B cell (primary cell): ENCODE data around the gene WARS2. TPM values are rescaled to one million over a fixed set of nuclear protein-coding genes. Genes with fewer than 3 reads are reported as not detected.

Experiments used
- ATAC-seq: fragments of 200-7000 bp; cut with Tn5 transposase; one replicate; pipeline ENCODE4 v1.10.0; 2021; ENCODE audit warnings: low read depth, mild to moderate bottlenecking, moderate number of reproducible peaks, moderate library complexity
- CTCF ChIA-PET: fragments of 350-600 bp; sonication (Branson Sonifier 250); formaldehyde crosslinking; loops from one replicate; lab custom pipeline; 2021; ENCODE audit warnings: antibody characterized with exemption, inconsistent platforms; lab: Charles Lee
- POLR2A ChIA-PET: fragments of 350-600 bp; sonication (Branson Sonifier 250); formaldehyde crosslinking; loops from one replicate; lab custom pipeline; 2021; ENCODE audit warnings: antibody characterized with exemption; lab: Charles Lee
- DNase-seq: peaks from one replicate; pipeline ENCODE4 v3.0.0; 2013
- H2AFZ ChIP-seq: 2 replicates; pipeline ENCODE4 v1.6.1; 2012; ENCODE audit warnings: mild to moderate bottlenecking, low read depth, low read length; ENCODE audit not compliant: insufficient read depth, poor library complexity, severe bottlenecking
- H3K27ac ChIP-seq, 2 donors: 1 replicate in 1 of 2; 2 replicates in 1 of 2; pipeline ENCODE4 v1.5.1; 2012 to 2013; ENCODE audit warnings: low read length in 2 of 2, mild to moderate bottlenecking in 2 of 2, moderate library complexity in 1 of 2
- H3K27me3 ChIP-seq, 4 experiments: fragments of 200-600 bp in 1 of 4; sonication (generic) in 1 of 4; replicated peaks in 1 of 4; 1 replicate in 2 of 4; 2 replicates in 2 of 4; pipeline versions ENCODE4 v1.6.1 to v1.7.0; 2013 to 2016; ENCODE audit warnings: low read length in 3 of 4, mild to moderate bottlenecking in 2 of 4, mixed read lengths in 1 of 4, moderate library complexity in 1 of 4; ENCODE audit not compliant: insufficient read depth in 4 of 4, control insufficient read depth in 3 of 4; ENCODE audit errors: control extremely low read depth in 1 of 4
- H3K36me3 ChIP-seq, 2 experiments: replicated peaks in 1 of 2; 1 replicate in 1 of 2; 2 replicates in 1 of 2; pipeline versions ENCODE4 v1.6.1 to v1.7.1; 2013; ENCODE audit warnings: low read length in 1 of 2; ENCODE audit not compliant: insufficient read depth in 2 of 2, control insufficient read depth in 1 of 2; ENCODE audit errors: control extremely low read depth in 1 of 2, extremely low read depth in 1 of 2
- H3K4me1 ChIP-seq, 2 donors: fragments of 200-600 bp in 1 of 2; sonication (generic) in 1 of 2; 1 replicate in 1 of 2; 2 replicates in 1 of 2; pipeline versions ENCODE4 v1.5.1 to v1.6.1; 2013 to 2017; ENCODE audit warnings: low read length in 2 of 2; ENCODE audit not compliant: control insufficient read depth in 2 of 2, insufficient read depth in 2 of 2
- H3K4me2 ChIP-seq: replicated peaks from 2 replicates; pipeline ENCODE3; 2012; ENCODE audit warnings: mild to moderate bottlenecking, low read depth, low read length; ENCODE audit not compliant: poor library complexity, severe bottlenecking
- H3K4me3 ChIP-seq, 5 experiments: fragments of 200-600 bp in 1 of 5; sonication (generic) in 1 of 5; 1 replicate in 3 of 5; 2 replicates in 2 of 5; pipeline versions ENCODE4 v1.5.1 to v1.7.0; 2011 to 2016; ENCODE audit warnings: low read length in 4 of 5, mild to moderate bottlenecking in 4 of 5, low read depth in 2 of 5, control low read depth in 1 of 5, moderate library complexity in 1 of 5; ENCODE audit not compliant: insufficient read depth in 1 of 5; ENCODE audit errors: control extremely low read depth in 1 of 5, extremely low read depth in 1 of 5
- H3K79me2 ChIP-seq: fragments of 200-600 bp; sonication (generic); one replicate; pipeline ENCODE4 v1.6.0; 2016; ENCODE audit warnings: low read length; ENCODE audit not compliant: control insufficient read depth, insufficient read depth
- H3K9ac ChIP-seq: fragments of 200-600 bp; sonication (generic); 2 replicates; pipeline ENCODE4 v1.6.1; 2017; ENCODE audit warnings: mild to moderate bottlenecking, low read length, moderate library complexity
- H3K9me3 ChIP-seq, 3 donors: one replicate each; pipeline versions ENCODE4 v1.6.1 to v1.7.1; 2013; ENCODE audit warnings: low read length in 2 of 3; ENCODE audit not compliant: control insufficient read depth in 2 of 3, insufficient read depth in 1 of 3; ENCODE audit errors: control extremely low read depth in 1 of 3
- H4K20me1 ChIP-seq: 2 replicates; pipeline ENCODE4 v1.6.0; 2012; ENCODE audit warnings: mild to moderate bottlenecking, low read length; ENCODE audit not compliant: insufficient read depth, control insufficient read depth, poor library complexity, severe bottlenecking
- H3K27ac Mint-ChIP-seq: one replicate; pipeline ENCODE4 v1.8.0; 2021; ENCODE audit warnings: mixed read lengths
- H3K27me3 Mint-ChIP-seq: one replicate; pipeline ENCODE4 v1.8.0; 2021; ENCODE audit warnings: mixed read lengths
- H3K4me1 Mint-ChIP-seq: one replicate; pipeline ENCODE4 v1.8.0; 2021; ENCODE audit warnings: mixed read lengths
- H3K4me3 Mint-ChIP-seq: one replicate; pipeline ENCODE4 v1.8.0; 2021; ENCODE audit warnings: mixed read lengths
- H3K9me3 Mint-ChIP-seq: one replicate; pipeline ENCODE4 v1.8.0; 2022; ENCODE audit warnings: mixed read lengths; ENCODE audit not compliant: insufficient read depth
- EZH2 ChIP-seq: IDR thresholded peaks from 2 replicates; pipeline ENCODE4 v1.6.1; 2012; ENCODE audit warnings: borderline replicate concordance, low read depth, mild to moderate bottlenecking, moderate library complexity, low read length; ENCODE audit not compliant: insufficient read depth, poor library complexity, severe bottlenecking
- WGBS: methylation state at CpG from one replicate; pipeline ENCODE4 v1.1.5; 2013; ENCODE audit warnings: missing lambda C conversion rate; ENCODE audit not compliant: insufficient coverage; 5-methylcytosine and 5-hydroxymethylcytosine counted together
- intact Hi-C: fragments of 100-400 bp; cut with micrococcal nuclease; formaldehyde crosslinking; loops from one replicate; pipeline ENCODE4 v1.10.0; 2022
- polyA plus RNA-seq: library from polyadenylated mRNA; depleted of rRNA; stranded (reverse); fragments of >200 nt; gene quantifications from 2 replicates; pipeline ENCODE4 v1.2.3, GENCODE V29; 2012
- total RNA-seq, 2 donors: library from RNA; stranded (reverse); fragments of 120-200 nt in 1 of 2; gene quantifications; 1 replicate in 1 of 2; 2 replicates in 1 of 2; pipeline versions ENCODE4 v1.2.3 to v1.2.4, GENCODE V29; 2013 to 2022
- TF ChIP-seq, protein P1 (sequence below): fragments of 200-600 bp; IDR thresholded peaks from one replicate; pipeline ENCODE4 v1.8.0; 2022; ENCODE audit warnings: antibody characterized with exemption, mild to moderate bottlenecking

WARS2 gene
- total and polyA plus RNA-seq, 2 donors (not counting 1 experiment from before 2014, with no cell fraction given), result 4.2 to 14.3 TPM

DNA sequence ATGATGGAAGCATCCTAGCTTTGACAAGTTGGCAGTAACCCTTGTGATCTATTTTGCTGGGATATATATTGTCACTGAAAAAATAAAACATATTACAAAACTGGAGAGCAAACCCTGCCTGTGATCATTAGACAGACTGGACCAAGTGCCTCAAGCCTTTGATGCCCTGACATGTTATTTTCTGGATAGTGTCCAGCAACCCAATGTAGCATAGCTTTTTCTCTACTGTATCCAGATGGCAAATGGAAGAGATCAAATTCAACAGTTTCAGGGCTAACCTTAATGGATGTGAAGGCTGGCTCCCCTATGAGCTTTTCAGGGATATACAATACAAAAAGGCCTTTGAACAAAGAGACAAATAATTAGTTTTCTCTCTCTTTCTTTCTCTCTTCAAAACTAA, 25.1 kb downstream of the WARS2 start:
- no peaks in the 10 kb centered on the region for H3K4me1 ChIP-seq
- H3K27me3 ChIP-seq, result no peaks in the 10 kb centered on the region
- H3K4me3 Mint-ChIP-seq, result no peak overlapping the region
- no peak overlapping the region for H3K27ac Mint-ChIP-seq
- H3K4me1 Mint-ChIP-seq, result peaks cover 2% of the 10 kb centered on the region
- no peak overlapping the region for H3K9ac ChIP-seq
- no peak overlapping the region for H3K4me2 ChIP-seq
- intact Hi-C loops, result no loop called here
- no peak overlapping the region for H3K4me3 ChIP-seq
- no peaks in the 10 kb centered on the region for H3K27me3 Mint-ChIP-seq
- peaks cover 3% of the 10 kb centered on the region for H3K9me3 Mint-ChIP-seq
- CTCF ChIA-PET, result no interaction called here
- H3K79me2 ChIP-seq, result peaks cover 15% of the 10 kb centered on the region
- no peak overlapping the region for H3K27ac ChIP-seq
- TF ChIP-seq EZH2, result no peak
- TF ChIP-seq, protein P1, sequence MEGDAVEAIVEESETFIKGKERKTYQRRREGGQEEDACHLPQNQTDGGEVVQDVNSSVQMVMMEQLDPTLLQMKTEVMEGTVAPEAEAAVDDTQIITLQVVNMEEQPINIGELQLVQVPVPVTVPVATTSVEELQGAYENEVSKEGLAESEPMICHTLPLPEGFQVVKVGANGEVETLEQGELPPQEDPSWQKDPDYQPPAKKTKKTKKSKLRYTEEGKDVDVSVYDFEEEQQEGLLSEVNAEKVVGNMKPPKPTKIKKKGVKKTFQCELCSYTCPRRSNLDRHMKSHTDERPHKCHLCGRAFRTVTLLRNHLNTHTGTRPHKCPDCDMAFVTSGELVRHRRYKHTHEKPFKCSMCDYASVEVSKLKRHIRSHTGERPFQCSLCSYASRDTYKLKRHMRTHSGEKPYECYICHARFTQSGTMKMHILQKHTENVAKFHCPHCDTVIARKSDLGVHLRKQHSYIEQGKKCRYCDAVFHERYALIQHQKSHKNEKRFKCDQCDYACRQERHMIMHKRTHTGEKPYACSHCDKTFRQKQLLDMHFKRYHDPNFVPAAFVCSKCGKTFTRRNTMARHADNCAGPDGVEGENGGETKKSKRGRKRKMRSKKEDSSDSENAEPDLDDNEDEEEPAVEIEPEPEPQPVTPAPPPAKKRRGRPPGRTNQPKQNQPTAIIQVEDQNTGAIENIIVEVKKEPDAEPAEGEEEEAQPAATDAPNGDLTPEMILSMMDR, result no peak
- DNase-seq (no peak), ATAC-seq (no peak)
- POLR2A ChIA-PET, result no interaction called here
- H3K9me3 ChIP-seq, result peaks cover 0 to 2% (median 0%) of the 10 kb centered on the region in 3 donors
- H4K20me1 ChIP-seq, result no peaks in the 10 kb centered on the region
- peaks cover 0 to 3% of the 10 kb centered on the region in 2 experiments for H3K36me3 ChIP-seq
- no peak overlapping the region for H2AFZ ChIP-seq

DNA sequence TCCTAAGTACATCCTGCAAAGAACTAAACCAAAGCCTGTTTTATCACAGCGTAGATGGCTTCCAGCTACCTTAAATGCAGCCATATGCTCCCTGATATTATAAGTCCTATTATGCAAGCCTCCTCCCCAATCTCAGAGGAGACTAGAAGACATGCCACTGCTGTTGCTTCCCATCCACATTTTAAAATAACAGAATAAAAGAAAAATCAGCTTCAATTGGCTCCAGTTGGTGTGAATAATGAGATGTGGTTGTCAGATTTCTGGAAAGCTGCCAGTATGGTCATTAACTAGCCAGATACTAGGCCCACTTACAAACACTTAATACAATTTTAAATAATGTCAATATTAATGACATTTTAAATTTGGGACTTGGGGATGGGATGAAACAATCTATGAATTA, 25.7 kb downstream of the WARS2 start:
- CTCF ChIA-PET, result no interaction called here
- Mint-ChIP-seq H3K4me1 (peaks cover under 1% of the 10 kb centered on the region), H3K27ac (no peak overlapping the region)

More for the DNA sequence above, 25.7 kb downstream of the WARS2 start:
- no peak overlapping the region for H3K27ac ChIP-seq
- intact Hi-C loops, result no loop called here
- H3K79me2 ChIP-seq, result peaks cover 15% of the 10 kb centered on the region
- 89% methylated on average over 1 of the region's 1 CpG for WGBS
- Mint-ChIP-seq H3K27me3 (no peaks in the 10 kb centered on the region), H3K4me3 (no peak overlapping the region), H3K9me3 (peaks cover under 1% of the 10 kb centered on the region)
- H3K9ac ChIP-seq, result no peak overlapping the region
- TF ChIP-seq EZH2, result no peak
- TF ChIP-seq, protein P1, result no peak
- no peaks in the 10 kb centered on the region for H4K20me1 ChIP-seq
- H3K9me3 ChIP-seq, result peaks cover 0 to 2% (median 0%) of the 10 kb centered on the region in 3 donors
- no peaks in the 10 kb centered on the region for H3K4me1 ChIP-seq
- peaks cover 0 to 3% of the 10 kb centered on the region in 2 experiments for H3K36me3 ChIP-seq
- POLR2A ChIA-PET, result no interaction called here
- no peak overlapping the region for H3K4me2 ChIP-seq
- H3K27me3 ChIP-seq, result no peaks in the 10 kb centered on the region
- DNase-seq (no peak), ATAC-seq (no peak)
- H2AFZ ChIP-seq, result no peak overlapping the region
- no peak overlapping the region for H3K4me3 ChIP-seq
